Activated naive CD4-positive, alpha-beta T cell treated with anti-CD3 and anti-CD28 coated beads, Interleukin-2, amount 10 ng/mL, durations not matched to agents 7 days and 5 days (primary cell): Measurements from ENCODE around the gene POLR3E.

ENCODE experiments used
- CTCF ChIA-PET: fragments of 350-600 bp; sonication (Branson Sonifier 250); formaldehyde crosslinking; loops from one replicate; lab custom pipeline; 2021; ENCODE audit warnings: antibody characterized with exemption; lab: Charles Lee
- DNase-seq: peaks from one replicate; pipeline ENCODE4 v3.0.0-alpha.2; 2020
- H3K27ac Mint-ChIP-seq: one replicate; pipeline ENCODE4 v1.8.0; 2021; ENCODE audit warnings: mild to moderate bottlenecking, moderate library complexity, mixed read lengths
- H3K27me3 Mint-ChIP-seq: one replicate; pipeline ENCODE4 v1.8.0; 2021; ENCODE audit warnings: mild to moderate bottlenecking, mixed read lengths
- H3K36me3 Mint-ChIP-seq: one replicate; pipeline ENCODE4 v1.8.0; 2021; ENCODE audit warnings: mixed read lengths
- H3K4me1 Mint-ChIP-seq: one replicate; pipeline ENCODE4 v1.8.0; 2021; ENCODE audit warnings: mixed read lengths
- H3K4me3 Mint-ChIP-seq: one replicate; pipeline ENCODE4 v1.8.0; 2021; ENCODE audit warnings: mild to moderate bottlenecking, moderate library complexity, mixed read lengths
- H3K9me3 Mint-ChIP-seq: one replicate; pipeline ENCODE4 v1.8.0; 2021; ENCODE audit warnings: mixed read lengths

POLR3E gene, protein sequence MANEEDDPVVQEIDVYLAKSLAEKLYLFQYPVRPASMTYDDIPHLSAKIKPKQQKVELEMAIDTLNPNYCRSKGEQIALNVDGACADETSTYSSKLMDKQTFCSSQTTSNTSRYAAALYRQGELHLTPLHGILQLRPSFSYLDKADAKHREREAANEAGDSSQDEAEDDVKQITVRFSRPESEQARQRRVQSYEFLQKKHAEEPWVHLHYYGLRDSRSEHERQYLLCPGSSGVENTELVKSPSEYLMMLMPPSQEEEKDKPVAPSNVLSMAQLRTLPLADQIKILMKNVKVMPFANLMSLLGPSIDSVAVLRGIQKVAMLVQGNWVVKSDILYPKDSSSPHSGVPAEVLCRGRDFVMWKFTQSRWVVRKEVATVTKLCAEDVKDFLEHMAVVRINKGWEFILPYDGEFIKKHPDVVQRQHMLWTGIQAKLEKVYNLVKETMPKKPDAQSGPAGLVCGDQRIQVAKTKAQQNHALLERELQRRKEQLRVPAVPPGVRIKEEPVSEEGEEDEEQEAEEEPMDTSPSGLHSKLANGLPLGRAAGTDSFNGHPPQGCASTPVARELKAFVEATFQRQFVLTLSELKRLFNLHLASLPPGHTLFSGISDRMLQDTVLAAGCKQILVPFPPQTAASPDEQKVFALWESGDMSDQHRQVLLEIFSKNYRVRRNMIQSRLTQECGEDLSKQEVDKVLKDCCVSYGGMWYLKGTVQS

DNA sequence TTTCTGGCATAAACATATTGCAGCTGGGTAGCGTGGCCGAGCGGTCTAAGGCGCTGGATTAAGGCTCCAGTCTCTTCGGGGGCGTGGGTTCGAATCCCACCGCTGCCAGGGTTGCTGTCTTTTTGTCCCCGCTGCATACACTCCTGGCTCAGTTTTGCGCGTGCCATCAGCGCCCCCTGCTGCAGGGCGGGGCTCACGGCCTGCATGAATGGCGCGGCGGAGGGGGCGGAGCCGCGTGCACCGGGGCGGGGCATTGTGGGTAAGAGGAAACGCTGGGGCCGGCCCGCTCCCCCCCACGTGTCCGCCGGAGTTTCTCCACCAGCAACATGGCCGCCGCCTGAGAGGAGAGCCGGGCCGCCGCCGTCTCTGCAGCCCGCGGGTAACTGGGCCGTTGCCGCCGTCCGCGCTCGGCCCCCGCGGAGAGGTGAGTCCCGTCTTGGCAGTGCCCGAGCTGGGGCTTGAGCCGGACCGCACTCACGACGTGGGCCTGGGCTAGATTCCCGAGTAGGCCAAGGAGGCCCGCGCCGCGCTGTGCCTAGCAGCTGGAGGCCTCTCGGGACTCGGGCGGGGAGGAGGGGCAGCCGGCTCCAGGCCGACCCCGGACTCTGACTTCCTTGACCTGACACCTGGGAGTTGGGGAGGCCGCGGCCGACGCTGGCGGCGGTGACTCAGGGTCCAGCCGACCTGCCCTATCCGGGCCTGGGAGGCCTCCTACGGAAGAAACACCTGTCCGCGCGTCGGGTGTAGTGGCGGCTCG, at the start of gene POLR3E:
TSS of gene POLR3E (plus strand) at position 296 of the 757 bp plus-strand sequence. CDS start 5,560 bp downstream, outside the sequence.
- H3K36me3 Mint-ChIP-seq, result peaks cover 26% of the 10 kb centered on the region
- peaks cover 11% of the 10 kb centered on the region for H3K27me3 Mint-ChIP-seq
- H3K27ac Mint-ChIP-seq, result peak within 1 kb of the TSS; percentile 99
- H3K9me3 Mint-ChIP-seq, result no peaks in the 10 kb centered on the region
- H3K4me1 Mint-ChIP-seq, result peaks cover 37% of the 10 kb centered on the region
- peak; percentile 100 for DNase-seq
- H3K4me3 Mint-ChIP-seq, result peak within 1 kb of the TSS; percentile 88
- CTCF ChIA-PET, result interaction anchor here (0.6 to 6.4 kb wide), 7 partner anchors 26 to 1155 kb away, joined by 3 to 115 read pairs (median 3); partner anchors contain the start of gene EEF2K

- Mint-ChIP-seq H3K9me3 (peaks cover 3% of the 10 kb centered on the region), H3K4me1 (no peaks in the 10 kb centered on the region), H3K27ac (no peak overlapping the region), H3K36me3 (peaks cover 47% of the 10 kb centered on the region), H3K4me3 (no peak overlapping the region), H3K27me3 (no peaks in the 10 kb centered on the region)
- CTCF ChIA-PET, result no interaction called here
- no peak for DNase-seq
Observed at GRCh38 chr16:22250522-22250921, 46.7 kb upstream of the POLR3E start.

- CTCF ChIA-PET, result interaction anchor here (0.7 to 1.3 kb wide), 3 partner anchors 10 to 1476 kb away, joined by 3 read pairs; no protein-coding TSS in a partner anchor
- no peaks in the 10 kb centered on the region for H3K4me1 Mint-ChIP-seq
- no peak overlapping the region for H3K4me3 Mint-ChIP-seq
- H3K36me3 Mint-ChIP-seq, result peaks cover 51% of the 10 kb centered on the region
- DNase-seq, result no peak
- peaks cover 3% of the 10 kb centered on the region for H3K9me3 Mint-ChIP-seq
- no peaks in the 10 kb centered on the region for H3K27me3 Mint-ChIP-seq
- no peak overlapping the region for H3K27ac Mint-ChIP-seq
Observed at GRCh38 chr16:22252317-22252716, 44.9 kb upstream of the POLR3E start.

- CTCF ChIA-PET, result interaction anchor here (0.7 kb wide), 1 partner anchor 1477 kb away, joined by 3 read pairs; no protein-coding TSS in a partner anchor
- H3K4me1 Mint-ChIP-seq, result no peaks in the 10 kb centered on the region
- H3K9me3 Mint-ChIP-seq, result peaks cover 3% of the 10 kb centered on the region
- H3K36me3 Mint-ChIP-seq, result peaks cover 57% of the 10 kb centered on the region
- H3K27ac Mint-ChIP-seq, result no peak overlapping the region
- no peak for DNase-seq
- H3K27me3 Mint-ChIP-seq, result no peaks in the 10 kb centered on the region
- H3K4me3 Mint-ChIP-seq, result no peak overlapping the region
Observed at GRCh38 chr16:22253272-22253671, 43.9 kb upstream of the POLR3E start.

DNA sequence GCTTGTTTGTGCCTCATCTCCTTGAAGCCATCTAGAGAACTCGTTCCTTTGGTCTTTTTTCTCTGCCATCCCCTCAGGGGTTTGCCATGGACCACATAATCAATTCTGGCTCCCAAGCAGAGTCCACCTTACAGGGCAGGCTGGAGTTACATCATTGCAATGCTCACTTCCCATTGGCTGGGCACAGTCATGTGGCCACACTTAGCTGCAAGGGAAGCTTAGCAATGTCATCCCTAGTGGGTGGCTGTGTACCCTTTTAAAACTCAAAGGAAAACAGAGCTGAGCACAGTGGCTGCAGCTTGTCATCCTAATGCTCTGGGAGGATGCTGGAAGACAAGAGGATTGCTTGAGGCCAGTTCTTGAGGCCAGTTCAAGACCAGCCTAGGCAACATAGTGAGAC, 41.9 kb upstream of the POLR3E start:
- H3K27ac Mint-ChIP-seq, result no peak overlapping the region
- peaks cover 63% of the 10 kb centered on the region for H3K36me3 Mint-ChIP-seq
- no peak overlapping the region for H3K4me3 Mint-ChIP-seq
- no peak for DNase-seq
- H3K27me3 Mint-ChIP-seq, result no peaks in the 10 kb centered on the region
- CTCF ChIA-PET, result no interaction called here
- no peaks in the 10 kb centered on the region for H3K4me1 Mint-ChIP-seq
- peaks cover 3% of the 10 kb centered on the region for H3K9me3 Mint-ChIP-seq

GRCh38 chr16:22257440-22257839, 39.8 kb upstream of the POLR3E start:
- Mint-ChIP-seq H3K27ac (no peak overlapping the region), H3K36me3 (peaks cover 68% of the 10 kb centered on the region)

GRCh38 chr16:22260490-22260889, 36.7 kb upstream of the POLR3E start:
- H3K36me3 Mint-ChIP-seq, result peaks cover 51% of the 10 kb centered on the region
- CTCF ChIA-PET, result interaction anchor here (0.9 kb wide), 1 partner anchor 19 kb away, joined by 3 read pairs; no protein-coding TSS in a partner anchor
- H3K4me3 Mint-ChIP-seq, result no peak overlapping the region
- DNase-seq, result no peak
- no peak overlapping the region for H3K27ac Mint-ChIP-seq
- no peaks in the 10 kb centered on the region for H3K9me3 Mint-ChIP-seq
- peaks cover 36% of the 10 kb centered on the region for H3K4me1 Mint-ChIP-seq
- H3K27me3 Mint-ChIP-seq, result no peaks in the 10 kb centered on the region

More at GRCh38 chr16:22257440-22257839, 39.8 kb upstream of the POLR3E start:
- Mint-ChIP-seq H3K4me1 (peaks cover 11% of the 10 kb centered on the region), H3K27me3 (no peaks in the 10 kb centered on the region), H3K9me3 (peaks cover 3% of the 10 kb centered on the region), H3K4me3 (no peak overlapping the region)
- CTCF ChIA-PET, result no interaction called here
- DNase-seq, result no peak

DNA sequence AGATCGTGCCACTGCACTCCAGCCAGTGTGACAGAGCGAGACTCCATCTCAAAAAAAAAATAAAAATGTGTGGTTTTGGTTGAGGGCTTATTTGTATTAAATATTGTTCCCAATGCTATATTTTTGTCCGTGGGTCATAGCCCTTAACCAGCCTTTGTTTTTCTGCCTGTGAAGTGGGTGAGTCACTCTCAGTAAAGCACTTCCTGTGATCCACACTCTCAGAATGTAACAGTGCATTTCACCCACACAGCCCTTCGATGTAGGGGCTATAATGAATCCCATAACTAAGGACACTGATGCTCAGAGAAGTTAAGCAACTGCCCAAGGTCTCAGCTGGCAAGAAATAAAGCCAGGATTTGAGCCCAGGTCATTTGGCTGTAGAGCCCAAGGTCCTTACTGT, 34.7 kb upstream of the POLR3E start:
- H3K9me3 Mint-ChIP-seq, result no peaks in the 10 kb centered on the region
- no peak overlapping the region for H3K4me3 Mint-ChIP-seq
- CTCF ChIA-PET, result interaction anchor here (1.0 to 1.8 kb wide), 2 partner anchors 22 to 43 kb away, joined by 3 to 4 read pairs; no protein-coding TSS in a partner anchor
- no peaks in the 10 kb centered on the region for H3K27me3 Mint-ChIP-seq
- H3K36me3 Mint-ChIP-seq, result peaks cover 50% of the 10 kb centered on the region
- H3K27ac Mint-ChIP-seq, result peak overlapping the region; percentile 67
- no peak for DNase-seq
- H3K4me1 Mint-ChIP-seq, result peaks cover 40% of the 10 kb centered on the region

- Mint-ChIP-seq H3K27ac (peak overlapping the region; percentile 46), H3K4me3 (no peak overlapping the region), H3K4me1 (peaks cover 40% of the 10 kb centered on the region), H3K9me3 (no peaks in the 10 kb centered on the region), H3K27me3 (no peaks in the 10 kb centered on the region), H3K36me3 (peaks cover 41% of the 10 kb centered on the region)
- peak; percentile 53 for DNase-seq
- CTCF ChIA-PET, result interaction anchor here (1.1 kb wide), 1 partner anchor 60 kb away, joined by 4 read pairs; no protein-coding TSS in a partner anchor
Observed at GRCh38 chr16:22264786-22265185, 32.4 kb upstream of the POLR3E start.

DNA sequence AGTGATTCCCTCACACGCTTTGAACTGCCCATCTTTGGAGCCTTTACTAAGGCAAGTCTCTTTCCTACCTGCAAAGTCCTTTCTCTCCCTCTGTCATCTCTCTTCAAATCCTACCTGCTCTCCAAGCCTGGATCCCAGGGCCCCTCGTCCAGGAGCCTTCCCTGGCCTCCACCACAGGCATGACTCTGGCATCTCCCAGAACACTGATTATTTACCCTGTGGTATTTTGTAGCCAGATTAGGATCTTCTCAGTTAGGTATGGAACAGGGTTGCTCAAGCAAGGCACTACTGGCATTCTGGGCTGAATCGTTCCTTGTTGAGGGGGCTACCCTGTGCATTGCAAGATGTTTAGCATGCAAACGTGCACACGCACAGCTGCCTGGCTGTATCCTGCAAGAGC, 31.9 kb upstream of the POLR3E start:
- CTCF ChIA-PET, result interaction anchor here (1.1 kb wide), 1 partner anchor 61 kb away, joined by 4 read pairs; no protein-coding TSS in a partner anchor
- H3K4me3 Mint-ChIP-seq, result no peak overlapping the region

DNA sequence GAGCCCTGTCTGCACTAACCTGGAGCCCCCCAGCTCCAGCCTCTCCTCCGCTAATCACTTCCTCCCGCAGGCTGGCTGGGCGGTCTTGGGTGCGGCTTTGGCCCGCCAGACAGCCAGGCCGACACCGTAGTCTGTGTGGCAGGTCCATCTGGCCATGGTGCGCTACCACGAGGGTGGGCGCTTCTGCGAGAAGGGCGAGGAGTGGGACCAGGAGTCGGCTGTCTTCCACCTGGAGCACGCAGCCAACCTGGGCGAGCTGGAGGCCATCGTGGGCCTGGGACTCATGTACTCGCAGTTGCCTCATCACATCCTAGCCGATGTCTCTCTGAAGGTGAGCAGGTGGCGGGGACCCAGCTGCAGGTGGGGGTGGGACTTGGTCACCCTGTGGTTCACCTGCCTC, 30.7 kb upstream of the POLR3E start:
- H3K36me3 Mint-ChIP-seq, result peaks cover 32% of the 10 kb centered on the region
- H3K4me1 Mint-ChIP-seq, result peaks cover 41% of the 10 kb centered on the region
- H3K27me3 Mint-ChIP-seq, result no peaks in the 10 kb centered on the region
- H3K27ac Mint-ChIP-seq, result peak overlapping the region; percentile 64
- DNase-seq, result no peak
- no peak overlapping the region for H3K4me3 Mint-ChIP-seq
- H3K9me3 Mint-ChIP-seq, result no peaks in the 10 kb centered on the region
- CTCF ChIA-PET, result no interaction called here

More for the DNA sequence above, 31.9 kb upstream of the POLR3E start:
- Mint-ChIP-seq H3K9me3 (no peaks in the 10 kb centered on the region), H3K36me3 (peaks cover 37% of the 10 kb centered on the region), H3K4me1 (peaks cover 41% of the 10 kb centered on the region), H3K27ac (no peak overlapping the region), H3K27me3 (no peaks in the 10 kb centered on the region)
- DNase-seq, result no peak

GRCh38 chr16:22267764-22268163, 29.4 kb upstream of the POLR3E start:
- H3K4me3 Mint-ChIP-seq, result no peak overlapping the region
- no peaks in the 10 kb centered on the region for H3K9me3 Mint-ChIP-seq
- CTCF ChIA-PET, result no interaction called here
- peaks cover 38% of the 10 kb centered on the region for H3K36me3 Mint-ChIP-seq
- H3K4me1 Mint-ChIP-seq, result peaks cover 31% of the 10 kb centered on the region
- DNase-seq, result no peak
- H3K27ac Mint-ChIP-seq, result no peak overlapping the region
- no peaks in the 10 kb centered on the region for H3K27me3 Mint-ChIP-seq

- Mint-ChIP-seq H3K4me1 (peaks cover 8% of the 10 kb centered on the region), H3K9me3 (no peaks in the 10 kb centered on the region), H3K27ac (peak overlapping the region; percentile 29), H3K27me3 (no peaks in the 10 kb centered on the region), H3K36me3 (peaks cover 36% of the 10 kb centered on the region), H3K4me3 (no peak overlapping the region)
- CTCF ChIA-PET, result interaction anchor here (0.8 to 1.0 kb wide), 2 partner anchors 60 to 74 kb away, joined by 3 to 6 read pairs; no protein-coding TSS in a partner anchor
- DNase-seq, result no peak
Observed at GRCh38 chr16:22270525-22270924, 26.7 kb upstream of the POLR3E start.
